ENCODE measurements around the gene DOCK4. TPM values are rescaled to one million over a fixed set of nuclear protein-coding genes. Genes with fewer than 3 reads are reported as not detected.

DOCK4 gene
- total RNA-seq, 1 donor from 2014 or later = 60.3 TPM

DNA sequence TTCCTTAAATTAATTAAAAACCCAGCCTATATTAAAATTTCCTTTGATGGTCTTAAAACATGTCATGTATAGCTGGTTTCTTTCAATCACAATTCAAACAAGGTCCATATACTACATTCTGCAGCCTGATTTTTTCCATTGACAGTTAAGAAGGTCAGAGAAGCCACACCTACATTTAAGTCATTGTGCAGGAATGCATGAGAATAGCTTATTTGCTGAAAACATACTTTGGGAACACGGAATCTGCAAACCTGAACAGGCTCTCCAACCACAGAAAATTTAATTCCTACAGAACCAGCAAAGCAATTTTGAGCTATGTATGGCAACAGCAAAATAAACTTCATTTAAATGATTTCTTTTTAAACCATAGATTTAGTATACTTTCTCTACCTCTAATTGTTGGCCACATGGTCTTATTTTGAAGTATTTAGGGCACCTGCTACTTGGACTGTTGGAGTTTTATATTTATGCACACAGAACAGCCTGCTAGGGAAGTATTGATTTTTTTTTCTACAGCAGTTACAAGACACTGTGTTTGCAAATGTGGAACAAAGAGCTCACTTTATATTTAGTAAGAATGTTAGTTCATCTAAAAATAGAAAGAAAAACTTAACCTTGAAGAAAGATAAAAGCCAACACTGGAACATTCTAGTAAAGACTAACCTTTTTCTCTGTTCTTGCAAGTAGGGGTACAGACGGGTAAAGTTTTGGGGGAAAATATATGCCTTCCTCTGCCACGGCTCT, 403.0 kb downstream of the DOCK4 start:
- no peak overlapping the region for H3K27ac Mint-ChIP-seq (ENCODE audit: unreplicated experiment)
- no peaks in the 10 kb centered on the region for H3K27me3 Mint-ChIP-seq (ENCODE audit: unreplicated experiment)
- no peaks in the 10 kb centered on the region for H3K4me1 Mint-ChIP-seq (ENCODE audit: low read depth, unreplicated experiment)
- H3K4me3 Mint-ChIP-seq (ENCODE audit: unreplicated experiment) = no peak overlapping the region
- H3K9me3 Mint-ChIP-seq (ENCODE audit: unreplicated experiment) = peaks cover 2% of the 10 kb centered on the region
- H3K36me3 Mint-ChIP-seq (ENCODE audit: unreplicated experiment) = peaks cover 19% of the 10 kb centered on the region
- TF ChIP-seq, protein P1, sequence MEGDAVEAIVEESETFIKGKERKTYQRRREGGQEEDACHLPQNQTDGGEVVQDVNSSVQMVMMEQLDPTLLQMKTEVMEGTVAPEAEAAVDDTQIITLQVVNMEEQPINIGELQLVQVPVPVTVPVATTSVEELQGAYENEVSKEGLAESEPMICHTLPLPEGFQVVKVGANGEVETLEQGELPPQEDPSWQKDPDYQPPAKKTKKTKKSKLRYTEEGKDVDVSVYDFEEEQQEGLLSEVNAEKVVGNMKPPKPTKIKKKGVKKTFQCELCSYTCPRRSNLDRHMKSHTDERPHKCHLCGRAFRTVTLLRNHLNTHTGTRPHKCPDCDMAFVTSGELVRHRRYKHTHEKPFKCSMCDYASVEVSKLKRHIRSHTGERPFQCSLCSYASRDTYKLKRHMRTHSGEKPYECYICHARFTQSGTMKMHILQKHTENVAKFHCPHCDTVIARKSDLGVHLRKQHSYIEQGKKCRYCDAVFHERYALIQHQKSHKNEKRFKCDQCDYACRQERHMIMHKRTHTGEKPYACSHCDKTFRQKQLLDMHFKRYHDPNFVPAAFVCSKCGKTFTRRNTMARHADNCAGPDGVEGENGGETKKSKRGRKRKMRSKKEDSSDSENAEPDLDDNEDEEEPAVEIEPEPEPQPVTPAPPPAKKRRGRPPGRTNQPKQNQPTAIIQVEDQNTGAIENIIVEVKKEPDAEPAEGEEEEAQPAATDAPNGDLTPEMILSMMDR (IDR thresholded peaks at IDR 0.05; ENCODE audit: partially characterized antibody, unreplicated experiment) = no peak
- DNase-seq = no peak

DNA sequence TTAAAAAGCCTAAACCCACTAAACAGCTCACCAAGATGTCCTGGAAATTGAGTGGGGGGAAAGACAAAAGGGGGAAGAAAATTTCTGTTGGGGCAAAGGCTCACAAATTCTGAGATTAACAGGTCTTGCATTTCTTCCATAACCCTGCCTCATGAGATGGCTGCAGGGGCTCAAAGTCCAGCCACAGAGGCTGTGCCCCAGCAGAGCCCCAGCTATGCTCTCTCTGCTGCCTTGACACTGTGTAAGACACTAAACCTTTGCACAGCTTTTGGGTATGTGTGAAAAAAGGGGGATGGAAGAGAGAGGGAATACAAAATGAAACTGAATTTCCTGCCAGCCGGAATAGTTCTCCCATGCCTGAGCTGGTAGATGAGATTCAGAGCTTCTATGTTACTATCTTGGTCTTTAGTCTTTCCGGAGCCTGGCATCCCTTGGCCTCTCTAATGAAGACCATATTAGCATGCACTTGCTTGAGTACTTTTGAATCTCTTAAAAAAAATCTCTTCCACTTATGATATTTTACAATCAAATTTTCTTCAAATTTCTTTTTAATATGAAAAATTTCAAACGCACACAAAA, 403.9 kb downstream of the DOCK4 start:
- TF ChIP-seq, protein P1 (IDR thresholded peaks at IDR 0.05; ENCODE audit: partially characterized antibody, unreplicated experiment) = no peak
- Mint-ChIP-seq H3K27ac (ENCODE audit: unreplicated experiment) (no peak overlapping the region), H3K36me3 (ENCODE audit: unreplicated experiment) (peaks cover 21% of the 10 kb centered on the region), H3K27me3 (ENCODE audit: unreplicated experiment) (no peaks in the 10 kb centered on the region), H3K4me1 (ENCODE audit: low read depth, unreplicated experiment) (no peaks in the 10 kb centered on the region), H3K9me3 (ENCODE audit: unreplicated experiment) (peaks cover 2% of the 10 kb centered on the region), H3K4me3 (ENCODE audit: unreplicated experiment) (no peak overlapping the region)
- no peak for DNase-seq

DNA sequence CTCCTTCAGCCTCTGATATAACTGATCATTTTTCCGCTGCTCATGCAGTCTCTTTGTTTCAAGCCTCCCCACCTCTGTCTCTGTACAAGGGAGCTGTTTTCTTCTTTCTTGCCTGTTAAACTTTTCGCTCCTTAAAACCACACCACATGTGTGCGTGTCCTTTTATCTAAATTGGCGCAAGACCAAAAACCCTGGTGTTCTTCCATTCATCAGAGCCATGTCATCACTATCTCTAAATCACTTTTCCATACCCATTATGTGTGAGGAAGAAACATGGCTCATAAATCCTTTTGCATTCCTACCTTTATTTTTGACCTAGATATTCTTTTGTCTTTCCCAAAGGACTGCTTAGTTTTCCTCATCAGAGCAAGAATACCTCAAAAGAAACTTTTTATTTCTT, 404.9 kb downstream of the DOCK4 start:
- DNase-seq = no peak
- Mint-ChIP-seq H3K27ac (ENCODE audit: unreplicated experiment) (no peak overlapping the region), H3K27me3 (ENCODE audit: unreplicated experiment) (no peaks in the 10 kb centered on the region), H3K4me1 (ENCODE audit: low read depth, unreplicated experiment) (no peaks in the 10 kb centered on the region), H3K4me3 (ENCODE audit: unreplicated experiment) (no peak overlapping the region), H3K36me3 (ENCODE audit: unreplicated experiment) (peaks cover 31% of the 10 kb centered on the region), H3K9me3 (ENCODE audit: unreplicated experiment) (peaks cover 3% of the 10 kb centered on the region)
- TF ChIP-seq, protein P1 (IDR thresholded peaks at IDR 0.05; ENCODE audit: partially characterized antibody, unreplicated experiment) = no peak

DNA sequence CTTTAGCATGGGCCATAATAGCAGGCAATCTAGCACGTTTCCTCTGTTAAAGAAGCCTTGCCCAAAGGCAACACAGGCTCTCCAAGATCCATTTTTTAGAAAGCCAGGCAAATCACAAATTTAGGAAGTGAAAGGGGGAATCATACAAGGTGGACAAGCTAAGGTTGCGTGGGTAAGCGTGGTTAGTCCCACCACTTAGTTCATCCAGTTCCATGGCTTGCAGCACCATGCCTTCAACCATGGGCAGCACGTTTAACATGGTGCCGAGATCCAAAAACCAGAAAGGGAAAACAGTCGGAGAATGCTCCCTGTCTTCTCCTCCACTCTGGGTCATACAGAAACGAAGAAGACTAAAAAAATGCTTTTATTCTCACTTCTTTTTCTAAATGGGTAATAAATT, 409.5 kb downstream of the DOCK4 start:
- no peak overlapping the region for H3K4me3 Mint-ChIP-seq (ENCODE audit: unreplicated experiment)
- no peaks in the 10 kb centered on the region for H3K4me1 Mint-ChIP-seq (ENCODE audit: low read depth, unreplicated experiment)
- DNase-seq = peak; percentile 23

More for the DNA sequence above, 409.5 kb downstream of the DOCK4 start:
- TF ChIP-seq, protein P1 (IDR thresholded peaks at IDR 0.05; ENCODE audit: partially characterized antibody, unreplicated experiment) = no peak
- H3K27me3 Mint-ChIP-seq (ENCODE audit: unreplicated experiment) = peaks cover 6% of the 10 kb centered on the region
- H3K36me3 Mint-ChIP-seq (ENCODE audit: unreplicated experiment) = peaks cover 58% of the 10 kb centered on the region
- H3K9me3 Mint-ChIP-seq (ENCODE audit: unreplicated experiment) = peaks cover 17% of the 10 kb centered on the region
- no peak overlapping the region for H3K27ac Mint-ChIP-seq (ENCODE audit: unreplicated experiment)
